HL-60 (cell line): ENCODE results near the gene SLIT1.

Experiments
- DNase-seq, 2 experiments: peaks; one replicate each; pipeline ENCODE4 v3.0.0-alpha.2; 2010 to 2020; ENCODE audit warnings: low read depth in 1 of 2, low spot score in 1 of 2
- H3K27ac ChIP-seq: fragments of 250-450 bp; sonication (Bioruptor Pico); replicated peaks from 2 replicates; pipeline ENCODE4 v1.5.1; 2020; ENCODE audit warnings: mild to moderate bottlenecking, moderate library complexity
- H3K27me3 ChIP-seq: fragments of 250-450 bp; sonication (Bioruptor Pico); 2 replicates; pipeline ENCODE4 v1.5.1; 2021; ENCODE audit warnings: mild to moderate bottlenecking, moderate library complexity; ENCODE audit not compliant: insufficient read depth, poor library complexity, severe bottlenecking
- H3K4me3 ChIP-seq: replicated peaks from 2 replicates; pipeline ENCODE4 v1.5.1; 2011; ENCODE audit warnings: mild to moderate bottlenecking, control low read depth, low read length; ENCODE audit not compliant: insufficient read depth
- CTCF ChIP-seq: IDR thresholded peaks from one replicate; pipeline ENCODE4 v1.5.1; 2011; ENCODE audit warnings: low read length, control low read depth, inconsistent platforms; ENCODE audit not compliant: insufficient read depth
- GABPA ChIP-seq: IDR thresholded peaks from 2 replicates; pipeline ENCODE4 v1.6.1; 2012; ENCODE audit warnings: low read depth
- POLR2AphosphoS5 ChIP-seq: IDR thresholded peaks from 2 replicates; pipeline ENCODE4 v1.6.1; 2012; ENCODE audit warnings: low read depth
- REST ChIP-seq: IDR thresholded peaks from 2 replicates; pipeline ENCODE4 v1.6.1; 2012; ENCODE audit warnings: low read depth; ENCODE audit not compliant: insufficient replicate concordance
- SPI1 ChIP-seq: IDR thresholded peaks from 2 replicates; pipeline ENCODE4 v1.6.1; 2012; ENCODE audit warnings: low read depth, mild to moderate bottlenecking, borderline replicate concordance

SLIT1 gene

GRCh38 chr10:97103316-97104080 lies 82.3 kb downstream of the SLIT1 start:
- Histone ChIP-seq H3K27me3 (no peaks in the 10 kb centered on the region), H3K27ac (no peak overlapping the region), H3K4me3 (no peak overlapping the region)
- no peak for DNase-seq
- no peak for TF ChIP-seq POLR2AphosphoS5
- no peak for TF ChIP-seq CTCF
- TF ChIP-seq REST: no peak
- TF ChIP-seq SPI1: no peak
- no peak for TF ChIP-seq GABPA

DNA sequence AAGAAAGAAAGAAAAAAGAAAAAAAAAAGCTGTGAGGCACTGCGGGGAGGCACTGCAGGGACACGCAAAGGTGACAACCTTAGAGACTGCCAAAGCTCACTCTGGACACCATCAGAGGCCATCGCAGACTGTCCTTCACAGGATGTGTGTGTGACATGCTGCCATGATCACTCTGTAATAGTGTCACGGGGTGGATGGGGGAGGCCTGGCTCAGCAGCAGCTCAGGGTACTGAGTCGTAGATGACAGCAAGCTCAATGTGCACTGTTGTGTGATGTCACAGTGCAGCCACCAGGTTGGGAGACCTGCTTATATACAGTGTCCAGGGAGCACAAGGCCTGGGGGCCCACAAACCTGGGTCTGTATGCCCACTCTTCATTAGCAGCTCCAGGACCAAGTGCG lies 83.3 kb downstream of the SLIT1 start:
- TF ChIP-seq SPI1: no peak
- TF ChIP-seq GABPA: no peak
- no peak for TF ChIP-seq CTCF
- no peak for TF ChIP-seq REST
- no peak for TF ChIP-seq POLR2AphosphoS5
- H3K27me3 ChIP-seq: peaks cover 8% of the 10 kb centered on the region
- H3K27ac ChIP-seq: no peak overlapping the region
- no peak for DNase-seq
- no peak overlapping the region for H3K4me3 ChIP-seq

GRCh38 chr10:97101166-97101940 lies 84.4 kb downstream of the SLIT1 start:
- H3K27ac ChIP-seq: no peak overlapping the region
- H3K4me3 ChIP-seq: no peak overlapping the region
- no peak for TF ChIP-seq SPI1
- TF ChIP-seq GABPA: no peak
- TF ChIP-seq POLR2AphosphoS5: no peak
- no peak for TF ChIP-seq CTCF
- no peak for TF ChIP-seq REST
- DNase-seq: no peak
- peaks cover 18% of the 10 kb centered on the region for H3K27me3 ChIP-seq
